HepG2 (cell line): ENCODE data around the gene BMI1. TPM values are rescaled to one million over a fixed set of nuclear protein-coding genes. Genes with fewer than 3 reads are reported as not detected.

Source experiments
- ATAC-seq: fragments of 200-7000 bp; cut with Tn5 transposase; 3 replicates; pipeline ENCODE4 v1.9.1; 2020; ENCODE audit warnings: mild to moderate bottlenecking, moderate library complexity
- BruUV-seq: library from RNA; stranded (reverse); fragments of 400-500 nt; replicated peaks from 2 replicates; lab custom pipeline; 2021; lab: Mats Ljungman, UMichigan
- CTCF ChIA-PET: fragments of 300-600 bp; formaldehyde crosslinking; extraction: SDS; loops from one replicate; lab custom pipeline; 2021; ENCODE audit warnings: low total read pairs, inconsistent platforms, low intra/inter-chr PET ratio; lab: Yijun Ruan, JAX
- POLR2A ChIA-PET: fragments of 350-600 bp; sonication (Branson Sonifier 250); formaldehyde crosslinking; loops from one replicate; lab custom pipeline; 2020; ENCODE audit warnings: antibody characterized with exemption, inconsistent platforms; lab: Yijun Ruan, JAX
- DNase-seq: peaks from one replicate; pipeline ENCODE4 v3.0.0-alpha.2; 2015; ENCODE audit warnings: low spot score
- FAIRE-seq: peaks from 3 replicates; lab custom pipeline; 2011; peaks lifted over from hg19 to GRCh38; lab: Jason Lieb, UNC
- H2AFZ ChIP-seq: one replicate; pipeline ENCODE4 v1.6.1; 2011; ENCODE audit warnings: low read length, inconsistent platforms
- H3K27ac ChIP-seq: fragments of 300-600 bp; 3 replicates; pipeline ENCODE4 v1.8.0; 2011; ENCODE audit warnings: mixed run types, mild to moderate bottlenecking, mixed read lengths, low read length, inconsistent platforms; ENCODE audit not compliant: insufficient read depth; ENCODE audit errors: extremely low read length
- H3K27me3 ChIP-seq, 2 experiments: fragments of 200-600 bp in 1 of 2; 2 replicates in 1 of 2; 3 replicates in 1 of 2; pipeline versions ENCODE4 v1.6.0 to v1.8.0; 2011; ENCODE audit warnings: low read length in 2 of 2, mild to moderate bottlenecking in 2 of 2, moderate library complexity in 2 of 2, inconsistent platforms in 1 of 2; ENCODE audit not compliant: insufficient read depth in 2 of 2, control insufficient read depth in 1 of 2
- H3K36me3 ChIP-seq, 2 experiments: fragments of 200-600 bp in 1 of 2; replicated peaks in 1 of 2; 2 replicates in 1 of 2; 3 replicates in 1 of 2; pipeline versions ENCODE4 v1.5.1 to v1.8.0; 2011; ENCODE audit warnings: low read length in 2 of 2, inconsistent platforms in 1 of 2; ENCODE audit not compliant: insufficient read depth in 2 of 2, control insufficient read depth in 1 of 2
- H3K4me1 ChIP-seq: 2 replicates; pipeline ENCODE4 v1.5.1; 2012; ENCODE audit warnings: low read length, inconsistent platforms; ENCODE audit not compliant: insufficient read depth
- H3K4me2 ChIP-seq: 2 replicates; pipeline ENCODE4 v1.6.0; 2011; ENCODE audit warnings: low read depth, low read length, inconsistent platforms
- H3K4me3 ChIP-seq, 3 experiments: fragments of 200-600 bp in 1 of 3; sonication (generic), shearing (Covaris generic) in 1 of 3; replicated peaks in 1 of 3; 2 replicates each; pipeline ENCODE4 v1.5.1; 2011 to 2016; ENCODE audit warnings: low read length in 3 of 3, inconsistent platforms in 2 of 3, low read depth in 2 of 3, mild to moderate bottlenecking in 2 of 3, control low read depth in 1 of 3, mixed read lengths in 1 of 3; ENCODE audit not compliant: insufficient read depth in 1 of 3
- H3K79me2 ChIP-seq: one replicate; pipeline ENCODE4 v1.6.1; 2011; ENCODE audit warnings: low read length, inconsistent platforms; ENCODE audit not compliant: insufficient read depth
- H3K9ac ChIP-seq: 2 replicates; pipeline ENCODE4 v1.6.0; 2011; ENCODE audit warnings: mild to moderate bottlenecking, low read depth, low read length, inconsistent platforms; ENCODE audit not compliant: insufficient read depth
- H3K9me3 ChIP-seq: 2 replicates; pipeline ENCODE4 v1.5.1; 2012; ENCODE audit warnings: mild to moderate bottlenecking, low read length
- H4K20me1 ChIP-seq: 2 replicates; pipeline ENCODE4 v1.6.0; 2011; ENCODE audit warnings: inconsistent platforms, mild to moderate bottlenecking, low read length, moderate library complexity; ENCODE audit not compliant: insufficient read depth
- DNMT3B ChIP-seq: conservative IDR thresholded peaks from 2 replicates; pipeline ENCODE4 v1.6.1; 2016; ENCODE audit warnings: missing biosample characterization, control low read depth
- HHEX ChIP-seq: IDR thresholded peaks from 2 replicates; pipeline ENCODE4 v1.6.1; 2016; ENCODE audit warnings: control low read depth
- PAXIP1 ChIP-seq: sonication (generic); formaldehyde crosslinking; conservative IDR thresholded peaks from 2 replicates; pipeline ENCODE4 v1.4.0; 2020; ENCODE audit warnings: mild to moderate bottlenecking, missing genetic modification reagents, moderate library complexity
- REXO4 ChIP-seq: sonication (generic); formaldehyde crosslinking; IDR thresholded peaks from 2 replicates; pipeline ENCODE4 v1.8.0; 2022; ENCODE audit warnings: missing genetic modification reagents, mild to moderate bottlenecking, borderline replicate concordance
- RFX1 ChIP-seq: fragments of 450-650 bp; IDR thresholded peaks from 2 replicates; pipeline ENCODE4 v1.6.1; 2017
- SOX13 ChIP-seq, 3 experiments: fragments of 450-650 bp in 1 of 3; sonication (generic) in 1 of 3; formaldehyde crosslinking in 1 of 3; IDR thresholded peaks in 2 of 3; conservative IDR thresholded peaks in 1 of 3; 2 replicates each; pipeline versions ENCODE4 v1.5.0 to v1.6.1; 2016 to 2020; ENCODE audit warnings: antibody characterized with exemption in 1 of 3, mild to moderate bottlenecking in 1 of 3, missing compliant biosample characterization in 1 of 3, missing genetic modification reagents in 1 of 3, moderate library complexity in 1 of 3
- ZNF263 ChIP-seq: sonication (generic); formaldehyde crosslinking; IDR thresholded peaks from 2 replicates; pipeline ENCODE4 v1.4.0; 2020; ENCODE audit warnings: missing genetic modification reagents
- ZNF761 ChIP-seq: sonication (generic); formaldehyde crosslinking; conservative IDR thresholded peaks from 2 replicates; pipeline ENCODE4 v1.4.0; 2020; ENCODE audit warnings: mild to moderate bottlenecking, missing genetic modification reagents
- WGBS: methylation state at CpG from one replicate; pipeline ENCODE4 v1.1.6; 2017; ENCODE audit warnings: low lambda C conversion rate; 5-methylcytosine and 5-hydroxymethylcytosine counted together
- in situ Hi-C: cut with HindIII; loops from 2 replicates; pipeline ENCODE4 v1.10.0; 2017; ENCODE audit warnings: low pct_unique_long_range_greater_than_20kb; ENCODE audit not compliant: extremely low pct_ligation_motif_present
- intact Hi-C: fragments of 100-400 bp; cut with micrococcal nuclease; formaldehyde crosslinking; loops from one replicate; pipeline ENCODE4 v1.10.0; 2022; ENCODE audit not compliant: unreplicated experiment
- polyA plus RNA-seq, 8 experiments: library from polyadenylated mRNA; depleted of rRNA in 3 of 8; stranded (reverse) in 7 of 8; unstranded in 1 of 8; fragments of >200 nt; fragmentation: Illumina TruSeq in 4 of 8; extraction: Trizol in 4 of 8; gene quantifications; 2 replicates each; pipeline versions ENCODE4 v1.2.1 to v1.2.3, GENCODE V29; 2011 to 2016; ENCODE audit warnings: low read depth in 4 of 8, missing spikeins in 1 of 8, mixed read lengths in 1 of 8; ENCODE audit not compliant: insufficient read depth in 1 of 8
- total RNA-seq, 5 experiments: library from RNA; depleted of rRNA; stranded (reverse); fragments of >200 nt; fragmentation: Illumina TruSeq; extraction: Trizol; gene quantifications; 2 replicates each; pipeline ENCODE4 v1.2.3, GENCODE V29; 2016; ENCODE audit warnings: low read depth in 1 of 5
- TF ChIP-seq, protein P1 (sequence below): IDR thresholded peaks from 2 replicates; pipeline ENCODE4 v1.6.1; 2012; ENCODE audit warnings: low read depth, low read length, improper control_type of control experiment
- TF ChIP-seq, protein P2 (sequence below): sonication (generic); formaldehyde crosslinking; IDR thresholded peaks from 2 replicates; pipeline ENCODE4 v1.5.1; 2020; ENCODE audit warnings: mild to moderate bottlenecking, missing genetic modification reagents
- TF ChIP-seq, protein P3 (sequence below): sonication (generic); formaldehyde crosslinking; IDR thresholded peaks from 2 replicates; pipeline ENCODE4 v1.9.0; 2022; ENCODE audit warnings: missing genetic modification reagents, mild to moderate bottlenecking, borderline replicate concordance
- TF ChIP-seq, protein P4 (sequence below): sonication (generic); formaldehyde crosslinking; IDR thresholded peaks from 2 replicates; pipeline ENCODE4 v1.5.1; 2020; ENCODE audit warnings: mild to moderate bottlenecking, missing genetic modification reagents, moderate library complexity

The BMI1 gene
- total and polyA plus RNA-seq, 2 of the 13 experiments (the other 11 are each of a cell fraction or from before 2014, with no cell fraction given): 30.5 to 44.0 TPM

DNA sequence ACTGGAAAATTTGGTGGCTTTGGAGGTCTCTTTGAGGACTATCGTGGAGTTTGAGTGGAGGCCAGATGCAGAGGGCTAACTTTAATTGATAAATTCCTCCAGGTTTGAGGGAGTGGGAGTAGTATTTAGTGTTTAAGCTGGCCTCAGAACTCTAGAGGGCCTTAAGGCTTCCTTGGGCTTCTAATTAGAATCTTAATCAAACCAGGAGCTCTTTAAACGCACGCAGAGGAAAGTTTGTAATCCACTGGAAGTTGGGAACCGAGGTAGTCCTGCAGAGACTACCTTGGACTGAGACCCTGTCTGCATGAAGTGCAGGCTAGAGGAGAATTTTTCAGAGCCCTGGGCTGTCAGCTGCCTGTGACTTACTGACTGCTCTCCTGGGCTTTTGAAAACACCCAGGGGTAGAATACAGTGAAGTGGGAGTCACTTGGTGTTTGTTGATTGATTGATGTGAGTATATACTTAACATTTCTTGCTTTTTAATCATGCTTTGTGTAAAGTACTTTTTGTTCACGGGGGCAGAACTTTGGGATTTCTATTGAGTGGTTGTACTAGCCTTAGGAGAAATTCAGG lies 30.3 kb downstream of the BMI1 start:
- DNase-seq (no peak), FAIRE-seq (no peak), ATAC-seq (no peak)
- Histone ChIP-seq H3K79me2 (no peaks in the 10 kb centered on the region), H3K4me2 (no peak overlapping the region), H3K27ac (no peak overlapping the region), H3K4me1 (no peaks in the 10 kb centered on the region; the same call in 1 of the 2 replicates), H2AFZ (no peak overlapping the region), H3K4me3 (no peak overlapping the region), H3K27me3 (no peaks in the 10 kb centered on the region), H4K20me1 (no peaks in the 10 kb centered on the region), H3K9me3 (no peaks in the 10 kb centered on the region), H3K36me3 (no peaks in the 10 kb centered on the region), H3K9ac (no peak overlapping the region)
- ChIA-PET POLR2A (no interaction called here), CTCF (no interaction called here)
- intact Hi-C loops (no loop called here), in situ Hi-C loops (no loop called here)
- WGBS: 56% methylated on average over 5 of the region's 5 CpGs
- no TSS peak for BruUV-seq
- TF ChIP-seq DNMT3B (CRISPR knock-in tag) (no peak), PAXIP1 (CRISPR knock-in tag) (no peak), REXO4 (CRISPR knock-in tag) (no peak), SOX13 (IDR thresholded peaks at IDR 0.05) (no peak), SOX13 (CRISPR knock-in tag; conservative IDR thresholded peaks at IDR 0.05 in 1 of 2, IDR thresholded peaks at IDR 0.05 in 1 of 2) (no peak), HHEX (CRISPR knock-in tag) (no peak), ZNF761 (no peak), RFX1 (no peak), ZNF263 (CRISPR knock-in tag) (no peak)
- TF ChIP-seq, protein P1, sequence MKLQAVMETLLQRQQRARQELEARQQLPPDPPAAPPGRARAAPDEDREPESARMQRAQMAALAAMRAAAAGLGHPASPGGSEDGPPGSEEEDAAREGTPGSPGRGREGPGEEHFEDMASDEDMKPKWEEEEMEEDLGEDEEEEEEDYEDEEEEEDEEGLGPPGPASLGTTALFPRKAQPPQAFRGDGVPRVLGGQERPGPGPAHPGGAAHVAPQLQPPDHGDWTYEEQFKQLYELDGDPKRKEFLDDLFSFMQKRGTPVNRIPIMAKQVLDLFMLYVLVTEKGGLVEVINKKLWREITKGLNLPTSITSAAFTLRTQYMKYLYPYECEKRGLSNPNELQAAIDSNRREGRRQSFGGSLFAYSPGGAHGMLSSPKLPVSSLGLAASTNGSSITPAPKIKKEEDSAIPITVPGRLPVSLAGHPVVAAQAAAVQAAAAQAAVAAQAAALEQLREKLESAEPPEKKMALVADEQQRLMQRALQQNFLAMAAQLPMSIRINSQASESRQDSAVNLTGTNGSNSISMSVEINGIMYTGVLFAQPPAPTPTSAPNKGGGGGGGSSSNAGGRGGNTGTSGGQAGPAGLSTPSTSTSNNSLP: no peak
- TF ChIP-seq, protein P2, sequence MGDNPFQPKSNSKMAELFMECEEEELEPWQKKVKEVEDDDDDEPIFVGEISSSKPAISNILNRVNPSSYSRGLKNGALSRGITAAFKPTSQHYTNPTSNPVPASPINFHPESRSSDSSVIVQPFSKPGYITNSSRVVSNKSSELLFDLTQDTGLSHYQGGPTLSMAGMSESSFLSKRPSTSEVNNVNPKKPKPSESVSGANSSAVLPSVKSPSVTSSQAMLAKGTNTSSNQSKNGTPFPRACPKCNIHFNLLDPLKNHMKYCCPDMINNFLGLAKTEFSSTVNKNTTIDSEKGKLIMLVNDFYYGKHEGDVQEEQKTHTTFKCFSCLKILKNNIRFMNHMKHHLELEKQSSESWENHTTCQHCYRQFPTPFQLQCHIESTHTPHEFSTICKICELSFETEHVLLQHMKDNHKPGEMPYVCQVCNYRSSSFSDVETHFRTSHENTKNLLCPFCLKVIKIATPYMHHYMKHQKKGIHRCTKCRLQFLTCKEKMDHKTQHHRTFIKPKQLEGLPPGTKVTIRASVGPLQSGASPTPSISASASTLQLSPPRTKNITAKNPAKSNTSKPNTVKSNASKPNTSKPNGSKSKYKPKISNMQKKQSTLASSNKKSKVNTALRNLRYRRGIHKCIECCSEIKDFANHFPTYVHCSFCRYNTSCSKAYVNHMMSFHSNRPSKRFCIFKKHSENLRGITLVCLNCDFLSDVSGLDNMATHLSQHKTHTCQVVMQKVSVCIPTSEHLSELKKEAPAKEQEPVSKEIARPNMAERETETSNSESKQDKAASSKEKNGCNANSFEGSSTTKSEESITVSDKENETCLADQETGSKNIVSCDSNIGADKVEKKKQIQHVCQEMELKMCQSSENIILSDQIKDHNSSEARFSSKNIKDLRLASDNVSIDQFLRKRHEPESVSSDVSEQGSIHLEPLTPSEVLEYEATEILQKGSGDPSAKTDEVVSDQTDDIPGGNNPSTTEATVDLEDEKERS (CRISPR knock-in tag): no peak
- TF ChIP-seq, protein P3, sequence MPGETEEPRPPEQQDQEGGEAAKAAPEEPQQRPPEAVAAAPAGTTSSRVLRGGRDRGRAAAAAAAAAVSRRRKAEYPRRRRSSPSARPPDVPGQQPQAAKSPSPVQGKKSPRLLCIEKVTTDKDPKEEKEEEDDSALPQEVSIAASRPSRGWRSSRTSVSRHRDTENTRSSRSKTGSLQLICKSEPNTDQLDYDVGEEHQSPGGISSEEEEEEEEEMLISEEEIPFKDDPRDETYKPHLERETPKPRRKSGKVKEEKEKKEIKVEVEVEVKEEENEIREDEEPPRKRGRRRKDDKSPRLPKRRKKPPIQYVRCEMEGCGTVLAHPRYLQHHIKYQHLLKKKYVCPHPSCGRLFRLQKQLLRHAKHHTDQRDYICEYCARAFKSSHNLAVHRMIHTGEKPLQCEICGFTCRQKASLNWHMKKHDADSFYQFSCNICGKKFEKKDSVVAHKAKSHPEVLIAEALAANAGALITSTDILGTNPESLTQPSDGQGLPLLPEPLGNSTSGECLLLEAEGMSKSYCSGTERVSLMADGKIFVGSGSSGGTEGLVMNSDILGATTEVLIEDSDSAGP: no peak
- TF ChIP-seq, protein P4, sequence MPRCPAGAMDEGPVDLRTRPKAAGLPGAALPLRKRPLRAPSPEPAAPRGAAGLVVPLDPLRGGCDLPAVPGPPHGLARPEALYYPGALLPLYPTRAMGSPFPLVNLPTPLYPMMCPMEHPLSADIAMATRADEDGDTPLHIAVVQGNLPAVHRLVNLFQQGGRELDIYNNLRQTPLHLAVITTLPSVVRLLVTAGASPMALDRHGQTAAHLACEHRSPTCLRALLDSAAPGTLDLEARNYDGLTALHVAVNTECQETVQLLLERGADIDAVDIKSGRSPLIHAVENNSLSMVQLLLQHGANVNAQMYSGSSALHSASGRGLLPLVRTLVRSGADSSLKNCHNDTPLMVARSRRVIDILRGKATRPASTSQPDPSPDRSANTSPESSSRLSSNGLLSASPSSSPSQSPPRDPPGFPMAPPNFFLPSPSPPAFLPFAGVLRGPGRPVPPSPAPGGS (CRISPR knock-in tag): no peak
